Measurements from ENCODE around the gene GALR3. TPM values are rescaled to one million over a fixed set of nuclear protein-coding genes. Genes with fewer than 3 reads are reported as not detected.

Gene GALR3
- total and polyA plus RNA-seq, 2 experiments from 2014 or later: 0.36 to 0.63 TPM

DNA sequence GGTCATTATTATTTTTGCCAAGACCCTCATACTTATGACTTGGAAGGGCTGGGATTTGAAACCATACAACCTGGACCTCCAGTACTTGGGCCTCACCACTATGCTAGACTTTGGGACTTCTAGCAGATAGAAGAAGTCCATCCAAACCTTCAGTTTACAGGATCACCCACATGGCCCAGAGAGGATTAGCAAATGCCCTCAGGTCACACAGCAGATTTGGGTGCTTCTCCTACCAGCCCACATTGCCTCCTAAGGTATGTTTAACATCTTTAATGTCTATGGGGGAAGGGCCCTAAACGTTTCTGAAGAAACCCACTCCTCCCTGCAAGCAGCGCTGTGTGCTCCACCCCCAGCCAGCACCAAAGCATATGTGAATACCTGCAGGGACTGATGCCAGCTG is 32.9 kb upstream of the GALR3 start:
- H3K36me3 ChIP-seq (ENCODE audit: insufficient read depth): no peaks in the 10 kb centered on the region
- ATAC-seq (no peak), DNase-seq (ENCODE audit: low spot score) (no peak)
- H3K79me2 ChIP-seq (replicated peaks; ENCODE audit: insufficient read depth): no peaks in the 10 kb centered on the region
- no peaks in the 10 kb centered on the region for H3F3A ChIP-seq (replicated peaks; ENCODE audit: low read depth)
- no peaks in the 10 kb centered on the region for H4K20me1 ChIP-seq (replicated peaks; ENCODE audit: insufficient read depth)
- no peak overlapping the region for H2AFZ ChIP-seq
- Mint-ChIP-seq H3K36me3 (ENCODE audit: low read depth) (0 out of 3 replicates have a peak, but pooled peaks cover 3% of the 10 kb centered on the region), H3K4me1 (0 out of 3 replicates have a peak, but pooled peaks cover 3% of the 10 kb centered on the region), H3K9me3 (peaks cover 9% of the 10 kb centered on the region), H3K27me3 (ENCODE audit: insufficient read depth, low read depth, poor library complexity) (peaks cover 7% of the 10 kb centered on the region), H3K4me3 (no peak overlapping the region), H3K27ac (no peak overlapping the region)
- H3K9me2 ChIP-seq (ENCODE audit: insufficient read depth): no peaks in the 10 kb centered on the region
- TF ChIP-seq CREB1 (CRISPR knock-in tag; IDR thresholded peaks at IDR 0.05; ENCODE audit: low read depth) (no peak), ZNF114 (CRISPR knock-in tag; IDR thresholded peaks at IDR 0.05) (no peak), JUNB (IDR thresholded peaks at IDR 0.05; ENCODE audit: unreplicated experiment) (no peak), EZH2phosphoT487 (IDR thresholded peaks at IDR 0.05; ENCODE audit: unreplicated experiment) (no peak), STAT1 (IDR thresholded peaks at IDR 0.05; ENCODE audit: unreplicated experiment) (no peak), NANOG (IDR thresholded peaks at IDR 0.05; ENCODE audit: borderline replicate concordance) (no peak), ZNF331 (CRISPR knock-in tag; IDR thresholded peaks at IDR 0.05; ENCODE audit: low read depth) (no peak)
- TF ChIP-seq, protein P1, sequence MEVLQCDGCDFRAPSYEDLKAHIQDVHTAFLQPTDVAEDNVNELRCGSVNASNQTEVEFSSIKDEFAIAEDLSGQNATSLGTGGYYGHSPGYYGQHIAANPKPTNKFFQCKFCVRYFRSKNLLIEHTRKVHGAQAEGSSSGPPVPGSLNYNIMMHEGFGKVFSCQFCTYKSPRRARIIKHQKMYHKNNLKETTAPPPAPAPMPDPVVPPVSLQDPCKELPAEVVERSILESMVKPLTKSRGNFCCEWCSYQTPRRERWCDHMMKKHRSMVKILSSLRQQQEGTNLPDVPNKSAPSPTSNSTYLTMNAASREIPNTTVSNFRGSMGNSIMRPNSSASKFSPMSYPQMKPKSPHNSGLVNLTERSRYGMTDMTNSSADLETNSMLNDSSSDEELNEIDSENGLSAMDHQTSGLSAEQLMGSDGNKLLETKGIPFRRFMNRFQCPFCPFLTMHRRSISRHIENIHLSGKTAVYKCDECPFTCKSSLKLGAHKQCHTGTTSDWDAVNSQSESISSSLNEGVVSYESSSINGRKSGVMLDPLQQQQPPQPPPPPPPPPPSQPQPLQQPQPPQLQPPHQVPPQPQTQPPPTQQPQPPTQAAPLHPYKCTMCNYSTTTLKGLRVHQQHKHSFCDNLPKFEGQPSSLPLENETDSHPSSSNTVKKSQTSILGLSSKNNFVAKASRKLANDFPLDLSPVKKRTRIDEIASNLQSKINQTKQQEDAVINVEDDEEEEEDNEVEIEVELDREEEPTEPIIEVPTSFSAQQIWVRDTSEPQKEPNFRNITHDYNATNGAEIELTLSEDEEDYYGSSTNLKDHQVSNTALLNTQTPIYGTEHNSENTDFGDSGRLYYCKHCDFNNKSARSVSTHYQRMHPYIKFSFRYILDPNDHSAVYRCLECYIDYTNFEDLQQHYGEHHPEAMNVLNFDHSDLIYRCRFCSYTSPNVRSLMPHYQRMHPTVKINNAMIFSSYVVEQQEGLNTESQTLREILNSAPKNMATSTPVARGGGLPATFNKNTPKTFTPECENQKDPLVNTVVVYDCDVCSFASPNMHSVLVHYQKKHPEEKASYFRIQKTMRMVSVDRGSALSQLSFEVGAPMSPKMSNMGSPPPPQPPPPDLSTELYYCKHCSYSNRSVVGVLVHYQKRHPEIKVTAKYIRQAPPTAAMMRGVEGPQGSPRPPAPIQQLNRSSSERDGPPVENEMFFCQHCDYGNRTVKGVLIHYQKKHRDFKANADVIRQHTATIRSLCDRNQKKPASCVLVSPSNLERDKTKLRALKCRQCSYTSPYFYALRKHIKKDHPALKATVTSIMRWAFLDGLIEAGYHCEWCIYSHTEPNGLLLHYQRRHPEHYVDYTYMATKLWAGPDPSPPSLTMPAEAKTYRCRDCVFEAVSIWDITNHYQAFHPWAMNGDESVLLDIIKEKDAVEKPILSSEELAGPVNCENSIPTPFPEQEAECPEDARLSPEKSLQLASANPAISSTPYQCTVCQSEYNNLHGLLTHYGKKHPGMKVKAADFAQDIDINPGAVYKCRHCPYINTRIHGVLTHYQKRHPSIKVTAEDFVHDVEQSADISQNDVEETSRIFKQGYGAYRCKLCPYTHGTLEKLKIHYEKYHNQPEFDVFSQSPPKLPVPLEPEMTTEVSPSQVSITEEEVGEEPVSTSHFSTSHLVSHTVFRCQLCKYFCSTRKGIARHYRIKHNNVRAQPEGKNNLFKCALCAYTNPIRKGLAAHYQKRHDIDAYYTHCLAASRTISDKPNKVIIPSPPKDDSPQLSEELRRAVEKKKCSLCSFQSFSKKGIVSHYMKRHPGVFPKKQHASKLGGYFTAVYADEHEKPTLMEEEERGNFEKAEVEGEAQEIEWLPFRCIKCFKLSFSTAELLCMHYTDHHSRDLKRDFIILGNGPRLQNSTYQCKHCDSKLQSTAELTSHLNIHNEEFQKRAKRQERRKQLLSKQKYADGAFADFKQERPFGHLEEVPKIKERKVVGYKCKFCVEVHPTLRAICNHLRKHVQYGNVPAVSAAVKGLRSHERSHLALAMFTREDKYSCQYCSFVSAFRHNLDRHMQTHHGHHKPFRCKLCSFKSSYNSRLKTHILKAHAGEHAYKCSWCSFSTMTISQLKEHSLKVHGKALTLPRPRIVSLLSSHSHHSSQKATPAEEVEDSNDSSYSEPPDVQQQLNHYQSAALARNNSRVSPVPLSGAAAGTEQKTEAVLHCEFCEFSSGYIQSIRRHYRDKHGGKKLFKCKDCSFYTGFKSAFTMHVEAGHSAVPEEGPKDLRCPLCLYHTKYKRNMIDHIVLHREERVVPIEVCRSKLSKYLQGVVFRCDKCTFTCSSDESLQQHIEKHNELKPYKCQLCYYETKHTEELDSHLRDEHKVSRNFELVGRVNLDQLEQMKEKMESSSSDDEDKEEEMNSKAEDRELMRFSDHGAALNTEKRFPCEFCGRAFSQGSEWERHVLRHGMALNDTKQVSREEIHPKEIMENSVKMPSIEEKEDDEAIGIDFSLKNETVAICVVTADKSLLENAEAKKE (CRISPR knock-in tag; IDR thresholded peaks at IDR 0.05): no peak
- TF ChIP-seq, protein P2, sequence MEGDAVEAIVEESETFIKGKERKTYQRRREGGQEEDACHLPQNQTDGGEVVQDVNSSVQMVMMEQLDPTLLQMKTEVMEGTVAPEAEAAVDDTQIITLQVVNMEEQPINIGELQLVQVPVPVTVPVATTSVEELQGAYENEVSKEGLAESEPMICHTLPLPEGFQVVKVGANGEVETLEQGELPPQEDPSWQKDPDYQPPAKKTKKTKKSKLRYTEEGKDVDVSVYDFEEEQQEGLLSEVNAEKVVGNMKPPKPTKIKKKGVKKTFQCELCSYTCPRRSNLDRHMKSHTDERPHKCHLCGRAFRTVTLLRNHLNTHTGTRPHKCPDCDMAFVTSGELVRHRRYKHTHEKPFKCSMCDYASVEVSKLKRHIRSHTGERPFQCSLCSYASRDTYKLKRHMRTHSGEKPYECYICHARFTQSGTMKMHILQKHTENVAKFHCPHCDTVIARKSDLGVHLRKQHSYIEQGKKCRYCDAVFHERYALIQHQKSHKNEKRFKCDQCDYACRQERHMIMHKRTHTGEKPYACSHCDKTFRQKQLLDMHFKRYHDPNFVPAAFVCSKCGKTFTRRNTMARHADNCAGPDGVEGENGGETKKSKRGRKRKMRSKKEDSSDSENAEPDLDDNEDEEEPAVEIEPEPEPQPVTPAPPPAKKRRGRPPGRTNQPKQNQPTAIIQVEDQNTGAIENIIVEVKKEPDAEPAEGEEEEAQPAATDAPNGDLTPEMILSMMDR (conservative IDR thresholded peaks at IDR 0.05; ENCODE audit: low read depth in 2 of 2): no peak
- TF ChIP-seq, protein P3, sequence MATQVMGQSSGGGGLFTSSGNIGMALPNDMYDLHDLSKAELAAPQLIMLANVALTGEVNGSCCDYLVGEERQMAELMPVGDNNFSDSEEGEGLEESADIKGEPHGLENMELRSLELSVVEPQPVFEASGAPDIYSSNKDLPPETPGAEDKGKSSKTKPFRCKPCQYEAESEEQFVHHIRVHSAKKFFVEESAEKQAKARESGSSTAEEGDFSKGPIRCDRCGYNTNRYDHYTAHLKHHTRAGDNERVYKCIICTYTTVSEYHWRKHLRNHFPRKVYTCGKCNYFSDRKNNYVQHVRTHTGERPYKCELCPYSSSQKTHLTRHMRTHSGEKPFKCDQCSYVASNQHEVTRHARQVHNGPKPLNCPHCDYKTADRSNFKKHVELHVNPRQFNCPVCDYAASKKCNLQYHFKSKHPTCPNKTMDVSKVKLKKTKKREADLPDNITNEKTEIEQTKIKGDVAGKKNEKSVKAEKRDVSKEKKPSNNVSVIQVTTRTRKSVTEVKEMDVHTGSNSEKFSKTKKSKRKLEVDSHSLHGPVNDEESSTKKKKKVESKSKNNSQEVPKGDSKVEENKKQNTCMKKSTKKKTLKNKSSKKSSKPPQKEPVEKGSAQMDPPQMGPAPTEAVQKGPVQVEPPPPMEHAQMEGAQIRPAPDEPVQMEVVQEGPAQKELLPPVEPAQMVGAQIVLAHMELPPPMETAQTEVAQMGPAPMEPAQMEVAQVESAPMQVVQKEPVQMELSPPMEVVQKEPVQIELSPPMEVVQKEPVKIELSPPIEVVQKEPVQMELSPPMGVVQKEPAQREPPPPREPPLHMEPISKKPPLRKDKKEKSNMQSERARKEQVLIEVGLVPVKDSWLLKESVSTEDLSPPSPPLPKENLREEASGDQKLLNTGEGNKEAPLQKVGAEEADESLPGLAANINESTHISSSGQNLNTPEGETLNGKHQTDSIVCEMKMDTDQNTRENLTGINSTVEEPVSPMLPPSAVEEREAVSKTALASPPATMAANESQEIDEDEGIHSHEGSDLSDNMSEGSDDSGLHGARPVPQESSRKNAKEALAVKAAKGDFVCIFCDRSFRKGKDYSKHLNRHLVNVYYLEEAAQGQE (IDR thresholded peaks at IDR 0.05; ENCODE audit: unreplicated experiment): no peak
- H3K4me2 ChIP-seq: no peak overlapping the region
- 0 out of 2 replicates have a peak, but pooled peaks cover 2% of the 10 kb centered on the region for H3K27me3 ChIP-seq (ENCODE audit: insufficient read depth)
- H3K27ac ChIP-seq (ENCODE audit: low read depth): no peak overlapping the region
- no peak overlapping the region for H3K4me3 ChIP-seq
- H3K4me1 ChIP-seq (ENCODE audit: insufficient read depth): no peaks in the 10 kb centered on the region
